ENCODE results near the gene TMTC1. TPM values are rescaled to one million over a fixed set of nuclear protein-coding genes. Genes with fewer than 3 reads are reported as not detected.

The TMTC1 gene
- total RNA-seq, 1 donor from 2014 or later = 24.8 TPM

DNA sequence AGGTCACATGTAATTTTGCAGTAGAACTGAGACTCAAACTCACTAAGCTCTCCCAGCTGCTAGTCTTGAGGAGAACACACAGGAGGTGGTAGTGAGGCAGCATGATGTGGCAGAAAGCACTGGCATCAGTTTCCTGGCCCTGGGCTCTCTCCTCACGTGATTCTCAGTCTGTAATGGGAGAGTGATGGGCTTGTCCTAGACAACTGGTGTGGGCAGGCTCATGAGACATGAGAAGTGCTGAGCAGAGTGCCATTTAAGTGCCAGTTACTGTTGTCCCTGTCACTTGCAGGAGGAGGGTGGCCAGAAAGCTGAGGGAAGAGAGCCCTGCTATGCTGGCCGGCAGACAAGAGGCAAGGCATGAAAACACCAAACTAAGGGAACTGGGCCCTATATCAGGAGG, 237.7 kb downstream of the TMTC1 start:
- no peaks in the 10 kb centered on the region for H3K9me3 ChIP-seq
- intact Hi-C loops (cut with DNase I) = no loop called here
- no peaks in the 10 kb centered on the region for H3K36me3 ChIP-seq
- no peak for ATAC-seq
- no peak for DNase-seq
- no peak overlapping the region for H3K27ac ChIP-seq
- H3K27me3 ChIP-seq (ENCODE audit: low read depth) = peaks cover 3% of the 10 kb centered on the region
- H3K4me3 ChIP-seq = no peak overlapping the region
- TF ChIP-seq, protein P1, sequence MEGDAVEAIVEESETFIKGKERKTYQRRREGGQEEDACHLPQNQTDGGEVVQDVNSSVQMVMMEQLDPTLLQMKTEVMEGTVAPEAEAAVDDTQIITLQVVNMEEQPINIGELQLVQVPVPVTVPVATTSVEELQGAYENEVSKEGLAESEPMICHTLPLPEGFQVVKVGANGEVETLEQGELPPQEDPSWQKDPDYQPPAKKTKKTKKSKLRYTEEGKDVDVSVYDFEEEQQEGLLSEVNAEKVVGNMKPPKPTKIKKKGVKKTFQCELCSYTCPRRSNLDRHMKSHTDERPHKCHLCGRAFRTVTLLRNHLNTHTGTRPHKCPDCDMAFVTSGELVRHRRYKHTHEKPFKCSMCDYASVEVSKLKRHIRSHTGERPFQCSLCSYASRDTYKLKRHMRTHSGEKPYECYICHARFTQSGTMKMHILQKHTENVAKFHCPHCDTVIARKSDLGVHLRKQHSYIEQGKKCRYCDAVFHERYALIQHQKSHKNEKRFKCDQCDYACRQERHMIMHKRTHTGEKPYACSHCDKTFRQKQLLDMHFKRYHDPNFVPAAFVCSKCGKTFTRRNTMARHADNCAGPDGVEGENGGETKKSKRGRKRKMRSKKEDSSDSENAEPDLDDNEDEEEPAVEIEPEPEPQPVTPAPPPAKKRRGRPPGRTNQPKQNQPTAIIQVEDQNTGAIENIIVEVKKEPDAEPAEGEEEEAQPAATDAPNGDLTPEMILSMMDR (IDR thresholded peaks at IDR 0.05) = no peak
- peaks cover 20% of the 10 kb centered on the region for H3K4me1 ChIP-seq

DNA sequence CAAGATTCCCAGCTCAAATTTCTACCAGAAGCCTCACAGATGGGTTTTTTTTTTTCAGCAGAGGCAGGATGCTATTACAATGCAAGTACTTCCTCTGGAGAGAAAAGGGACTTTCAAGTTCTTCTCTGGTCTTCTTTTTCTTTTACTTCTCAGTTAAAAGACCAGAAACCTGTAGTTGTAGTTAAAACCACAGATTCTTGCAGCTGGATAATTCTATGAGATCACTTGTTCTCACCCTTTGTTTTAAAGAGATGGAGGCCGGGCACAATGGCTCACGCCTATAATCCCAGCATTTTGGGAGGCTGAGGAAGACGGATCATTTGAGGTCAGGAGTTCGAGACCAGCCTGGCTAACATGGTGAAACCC, 238.7 kb downstream of the TMTC1 start:
- Histone ChIP-seq H3K4me1 (peaks cover 20% of the 10 kb centered on the region), H3K27ac (no peak overlapping the region), H3K9me3 (no peaks in the 10 kb centered on the region), H3K4me3 (no peak overlapping the region), H3K36me3 (no peaks in the 10 kb centered on the region), H3K27me3 (ENCODE audit: low read depth) (peaks cover 3% of the 10 kb centered on the region)
- ATAC-seq (no peak), DNase-seq (no peak)
- TF ChIP-seq, protein P1 (IDR thresholded peaks at IDR 0.05) = no peak
- intact Hi-C loops (cut with DNase I) = no loop called here

DNA sequence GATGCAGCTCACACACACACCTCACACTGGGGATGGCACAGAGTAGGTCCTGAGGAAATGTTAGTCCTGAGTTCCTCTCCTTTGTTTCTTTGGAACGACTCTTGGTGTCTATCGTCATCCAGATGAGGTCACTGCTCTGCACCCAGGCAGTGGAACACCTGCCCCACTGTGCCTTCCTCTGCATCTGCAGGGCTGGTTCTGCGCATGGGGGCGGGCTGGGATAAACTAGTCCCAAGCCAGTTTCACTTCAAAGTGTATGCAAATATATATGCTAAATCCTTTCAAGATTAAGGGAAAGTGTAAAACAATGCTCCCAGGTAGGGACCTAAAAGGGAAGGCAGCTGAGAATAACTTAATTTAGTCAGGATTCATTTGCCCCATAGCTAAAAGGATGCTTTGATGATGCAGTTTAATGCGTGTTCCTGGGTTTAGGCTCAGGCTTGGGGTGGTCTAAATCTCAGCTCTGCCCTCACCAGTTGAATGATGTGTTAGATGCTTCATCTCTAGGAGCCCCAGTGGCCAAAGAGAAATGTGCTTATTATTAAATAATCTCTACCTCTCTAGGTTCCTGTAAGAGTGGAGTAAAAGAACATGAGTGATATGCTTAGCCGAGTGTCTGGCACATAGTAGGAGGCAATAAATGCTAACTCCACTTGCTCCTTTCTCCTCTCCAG, 239.2 kb downstream of the TMTC1 start:
- no peak overlapping the region for H3K27ac ChIP-seq
- ATAC-seq = no peak

DNA sequence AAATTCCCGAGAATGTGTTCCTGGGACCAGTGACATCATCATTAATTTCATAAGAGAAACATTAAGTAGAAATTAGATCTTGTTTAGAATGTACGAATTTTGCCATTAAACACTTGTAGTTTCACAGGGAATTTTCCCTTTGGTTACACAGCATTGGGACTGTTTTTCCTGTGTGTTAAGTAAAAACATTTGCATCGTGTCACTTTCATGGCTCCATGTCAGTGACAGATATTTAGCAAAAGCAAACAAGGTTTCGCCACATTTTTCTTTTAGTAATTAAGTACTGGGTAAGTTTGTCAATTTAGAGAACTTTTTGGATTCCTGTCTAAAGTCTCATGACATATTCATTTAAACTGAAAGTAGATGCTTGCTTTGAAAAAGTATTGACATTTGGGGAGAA, 240.7 kb downstream of the TMTC1 start:
- intact Hi-C loops (cut with DNase I) = no loop called here
- DNase-seq (no peak), ATAC-seq (no peak)
- H3K27ac ChIP-seq = no peak overlapping the region
- peaks cover 20% of the 10 kb centered on the region for H3K4me1 ChIP-seq
- no peaks in the 10 kb centered on the region for H3K36me3 ChIP-seq
- TF ChIP-seq, protein P1 (IDR thresholded peaks at IDR 0.05) = no peak
- no peaks in the 10 kb centered on the region for H3K9me3 ChIP-seq
- peak overlapping the region; percentile 10 for H3K4me3 ChIP-seq
- peaks cover 3% of the 10 kb centered on the region for H3K27me3 ChIP-seq (ENCODE audit: low read depth)

More for the DNA sequence above, 239.2 kb downstream of the TMTC1 start:
- H3K27me3 ChIP-seq (ENCODE audit: low read depth) = peaks cover 3% of the 10 kb centered on the region
- TF ChIP-seq, protein P1 (IDR thresholded peaks at IDR 0.05) = no peak
- intact Hi-C loops (cut with DNase I) = no loop called here
- no peak overlapping the region for H3K4me3 ChIP-seq
- no peak for DNase-seq
- H3K36me3 ChIP-seq = no peaks in the 10 kb centered on the region
- no peaks in the 10 kb centered on the region for H3K9me3 ChIP-seq
- peaks cover 20% of the 10 kb centered on the region for H3K4me1 ChIP-seq

DNA sequence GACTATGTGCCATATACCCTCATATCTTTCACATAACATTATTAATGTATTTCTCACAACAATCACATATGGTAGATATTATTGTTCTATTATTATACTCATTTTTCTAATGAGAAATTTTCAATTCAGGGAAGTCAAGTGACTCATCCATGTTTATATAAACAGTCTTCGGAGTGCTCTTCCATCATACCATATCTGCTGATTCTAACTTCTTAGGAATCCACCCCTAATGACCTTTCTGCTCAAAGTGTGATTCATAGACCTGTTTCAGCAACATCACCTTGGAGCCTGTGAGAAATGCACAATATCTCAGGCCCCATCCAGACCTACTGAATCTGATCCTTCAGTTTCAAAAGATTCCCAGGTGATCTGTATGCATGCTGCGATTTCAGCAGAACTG, 246.4 kb downstream of the TMTC1 start:
- Histone ChIP-seq H3K4me1 (peaks cover 2% of the 10 kb centered on the region), H3K27ac (no peak overlapping the region), H3K36me3 (no peaks in the 10 kb centered on the region), H3K9me3 (no peaks in the 10 kb centered on the region), H3K4me3 (no peak overlapping the region), H3K27me3 (ENCODE audit: low read depth) (peaks cover 3% of the 10 kb centered on the region)
- intact Hi-C loops (cut with DNase I) = no loop called here
- TF ChIP-seq, protein P1 (IDR thresholded peaks at IDR 0.05) = no peak
- no peak for DNase-seq
- no peak for ATAC-seq

Measured in lower lobe of right lung (tissue), 2 donors.